ENCODE data around the gene PLPPR4. TPM values are rescaled to one million over a fixed set of nuclear protein-coding genes. Genes with fewer than 3 reads are reported as not detected.
A peak's percentile ranks its signal among the peaks of the same experiment; 100 is the strongest.

PLPPR4 gene
- total and polyA plus RNA-seq, 2 of the 4 experiments (the other 2 are of a cell fraction), result 4.5 to 7.0 TPM

DNA sequence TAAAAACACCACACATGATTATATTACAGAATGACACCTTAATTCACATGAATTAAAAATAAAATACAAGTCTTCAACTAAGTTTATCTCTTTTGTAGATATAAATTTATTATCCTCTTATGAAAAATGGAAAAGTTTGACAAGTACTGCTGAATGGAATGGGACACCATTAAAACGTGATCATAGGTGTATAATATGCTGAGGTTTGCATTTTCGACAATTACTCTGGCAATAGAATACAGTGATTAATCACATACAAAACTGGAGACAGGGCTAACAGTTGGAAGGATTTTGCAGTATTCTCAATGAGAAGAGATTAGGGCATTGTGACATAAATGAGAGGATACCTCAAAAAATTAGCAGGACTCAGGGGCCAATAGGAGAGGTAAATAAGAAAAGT is 17.1 kb upstream of the PLPPR4 start:
- H3K4me3 ChIP-seq (ENCODE audit: insufficient read depth, low read depth, low read length), result no peak overlapping the region
- no peak overlapping the region for H2BK20ac ChIP-seq (ENCODE audit: low read depth, low read length)
- H3K14ac ChIP-seq (replicated peaks; ENCODE audit: low read depth, low read length), result no peak overlapping the region
- H4K8ac ChIP-seq (ENCODE audit: low read depth in 2 of 2, low read length in 2 of 2), result no peak overlapping the region
- WGBS, 2 experiments (ENCODE audit: extremely low coverage in 2 of 2, insufficient read length in 1 of 2), result no CpG with 5 or more reads among the region's 2 CpGs
- no peak overlapping the region for H3K4ac ChIP-seq (ENCODE audit: low read depth, low read length)
- H3K9me1 ChIP-seq (ENCODE audit: insufficient read depth, low read length), result no peaks in the 10 kb centered on the region
- no peak overlapping the region for H3K56ac ChIP-seq (ENCODE audit: extremely low read depth, insufficient read depth, low read length)
- H3K27ac ChIP-seq (ENCODE audit: insufficient read depth, low read length), result no peak overlapping the region
- no peaks in the 10 kb centered on the region for H3K4me1 ChIP-seq (ENCODE audit: control insufficient read depth, insufficient read depth, low read length)
- no peak for DNase-seq
- no peak overlapping the region for H2AK5ac ChIP-seq (ENCODE audit: low read depth, low read length)
- in situ Hi-C loops (cut with MboI; ENCODE audit: low sequenced_read_pairs) (no loop called here), intact Hi-C loops (cut with micrococcal nuclease) (no loop called here), dilution Hi-C loops (cut with HindIII; ENCODE audit: low sequenced_read_pairs, unreplicated experiment) (no loop called here)
- H2AFZ ChIP-seq (replicated peaks; ENCODE audit: low read length, poor library complexity), result no peak overlapping the region
- no peak overlapping the region for H4K91ac ChIP-seq (ENCODE audit: insufficient read depth, low read depth, low read length)
- no peak overlapping the region for H2BK120ac ChIP-seq (ENCODE audit: low read depth, low read length)
- H3K36me3 ChIP-seq (ENCODE audit: control insufficient read depth, insufficient read depth, low read length), result no peaks in the 10 kb centered on the region
- no peak overlapping the region for H4K5ac ChIP-seq (ENCODE audit: low read depth, low read length)
- no peak overlapping the region for H3K18ac ChIP-seq (ENCODE audit: low read depth, low read length)
- no peak overlapping the region for H2BK15ac ChIP-seq (ENCODE audit: low read depth, low read length)
- ATAC-seq (ENCODE audit: low read depth), result no peak
- H3K9ac ChIP-seq (ENCODE audit: low read depth, low read length), result no peak overlapping the region
- no peaks in the 10 kb centered on the region for H4K20me1 ChIP-seq (ENCODE audit: insufficient read depth, low read length)
- no peak overlapping the region for H3K23ac ChIP-seq (ENCODE audit: low read depth, low read length)
- POLR2A ChIA-PET (ENCODE audit: unreplicated experiment), result no interaction called here
- no TSS peak for BruUV-seq (replicated peaks)
- no peaks in the 10 kb centered on the region for H3K9me3 ChIP-seq (ENCODE audit: control insufficient read depth, insufficient read depth, low read length)
- H2BK5ac ChIP-seq (ENCODE audit: low read depth, low read length, poor library complexity, severe bottlenecking), result no peak overlapping the region
- TF ChIP-seq MAZ (IDR thresholded peaks at IDR 0.05; ENCODE audit: borderline replicate concordance, low read depth, low read length), result no peak
- TF ChIP-seq MAFK (IDR thresholded peaks at IDR 0.05; ENCODE audit: low read depth, low read length), result peak; percentile 97
- no peak for TF ChIP-seq CHD1 (IDR thresholded peaks at IDR 0.05; ENCODE audit: low read depth, low read length)
- H3K27me3 ChIP-seq (ENCODE audit: control insufficient read depth, insufficient read depth, low read length), result no peaks in the 10 kb centered on the region
- CTCF ChIA-PET, result no interaction called here
- H3K4me2 ChIP-seq (ENCODE audit: low read depth, low read length), result no peak overlapping the region
- no peak overlapping the region for H2AK9ac ChIP-seq (replicated peaks; ENCODE audit: low read depth, low read length, poor library complexity)
- no peaks in the 10 kb centered on the region for H3K79me1 ChIP-seq (ENCODE audit: low read depth in 1 of 2, low read length in 2 of 2)

All from IMR-90 (cell line).